ENCODE data around the gene NUDT8.

DNA sequence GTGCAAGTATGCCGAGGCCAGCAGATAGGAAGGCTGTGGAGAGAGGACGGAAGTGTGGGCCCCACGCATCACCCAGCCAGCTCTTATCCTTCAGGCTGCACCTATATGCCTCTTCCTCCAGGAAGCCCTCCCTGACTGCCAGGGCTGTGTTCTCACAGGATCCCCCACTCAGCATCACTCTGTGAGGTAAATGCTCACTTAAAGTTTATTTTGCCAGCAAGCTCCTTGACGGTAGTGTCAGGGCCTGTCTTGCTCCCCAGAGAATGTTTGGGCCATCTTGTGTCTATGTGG lies 5.4 kb upstream of the NUDT8 start:
- TF ChIP-seq CTCF (IDR thresholded peaks at IDR 0.05; ENCODE audit: poor library complexity) (no peak), EZH2 (IDR thresholded peaks at IDR 0.05; ENCODE audit: borderline replicate concordance) (no peak)

Measured in hepatocyte (in vitro differentiated cells).